Neuron (in vitro differentiated cells): ENCODE results near the gene IFI27.
"Not testable (repeated sequence)": the region's sequence is repeated elsewhere in the genome, so short reads cannot be mapped to it uniquely, and the experiment has no call there.

ENCODE experiments used
- H2AFZ ChIP-seq: one replicate; pipeline ENCODE4 v1.6.1; 2013; ENCODE audit warnings: low read depth, mild to moderate bottlenecking, inconsistent platforms, low read length, moderate library complexity
- H3K27me3 ChIP-seq: one replicate; pipeline ENCODE4 v1.6.1; 2013; ENCODE audit warnings: low read length; ENCODE audit not compliant: insufficient read depth
- H3K36me3 ChIP-seq: one replicate; pipeline ENCODE4 v1.6.1; 2013; ENCODE audit warnings: low read length; ENCODE audit not compliant: insufficient read depth
- H3K4me1 ChIP-seq: one replicate; pipeline ENCODE4 v1.6.1; 2013; ENCODE audit warnings: low read length; ENCODE audit not compliant: insufficient read depth
- H3K4me3 ChIP-seq: 2 replicates; pipeline ENCODE4 v1.5.1; 2013; ENCODE audit warnings: mild to moderate bottlenecking, low read length, moderate library complexity
- H3K9me3 ChIP-seq: one replicate; pipeline ENCODE4 v1.6.1; 2013; ENCODE audit warnings: low read length

Gene IFI27

GRCh38 chr14:94136575-94137331 is 26.2 kb downstream of the IFI27 start:
- Histone ChIP-seq H3K4me3 (no peak overlapping the region), H3K4me1 (peaks cover 5% of the 10 kb centered on the region), H2AFZ (no peak overlapping the region), H3K9me3 (no peaks in the 10 kb centered on the region), H3K27me3 (no peaks in the 10 kb centered on the region), H3K36me3 (no peaks in the 10 kb centered on the region)

DNA sequence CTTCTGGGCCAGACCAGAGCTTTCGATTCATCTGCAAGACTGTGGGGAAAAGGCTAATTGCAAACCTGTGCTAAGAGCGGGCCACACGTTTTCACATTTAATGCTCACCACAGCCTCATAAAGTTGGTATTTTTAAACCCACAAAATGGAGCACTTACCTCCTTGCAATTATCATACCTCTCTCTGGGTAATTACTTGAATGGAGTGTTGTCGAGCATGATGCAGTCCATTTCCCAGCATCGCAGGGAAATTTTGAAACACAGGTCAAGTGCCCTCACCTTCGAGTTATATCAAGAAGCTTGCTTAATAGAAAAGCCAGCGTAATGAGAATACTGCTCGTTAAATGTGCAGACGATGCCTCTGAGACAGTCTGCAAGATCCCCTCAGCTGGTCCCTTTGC is 27.7 kb downstream of the IFI27 start:
- Histone ChIP-seq H3K9me3 (no peaks in the 10 kb centered on the region), H3K36me3 (no peaks in the 10 kb centered on the region), H3K4me1 (peaks cover 5% of the 10 kb centered on the region), H3K4me3 (no peak overlapping the region), H3K27me3 (no peaks in the 10 kb centered on the region), H2AFZ (no peak overlapping the region)

DNA sequence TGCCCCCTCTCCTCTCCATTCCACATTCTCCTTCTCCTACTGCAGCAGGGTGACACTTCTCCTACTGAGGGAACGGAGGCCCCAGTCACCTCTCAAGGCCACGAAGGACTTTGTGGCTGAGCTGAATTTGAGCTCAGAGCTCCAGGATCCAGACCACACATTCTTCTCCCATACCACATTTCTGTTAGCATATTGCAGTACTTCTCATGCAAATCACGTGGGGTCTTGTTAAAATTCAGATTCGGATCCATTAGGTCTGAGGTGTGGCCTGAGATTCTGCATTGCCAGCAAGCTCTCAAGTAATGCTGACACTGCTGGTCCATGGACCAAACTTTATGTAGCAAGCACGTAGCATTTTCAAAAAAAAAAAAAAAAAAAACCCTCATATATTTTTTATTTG is 28.5 kb downstream of the IFI27 start:
- Histone ChIP-seq H3K9me3 (no peaks in the 10 kb centered on the region), H3K27me3 (no peaks in the 10 kb centered on the region), H3K4me3 (no peak overlapping the region), H2AFZ (no peak overlapping the region), H3K36me3 (no peaks in the 10 kb centered on the region), H3K4me1 (peaks cover 5% of the 10 kb centered on the region)

DNA sequence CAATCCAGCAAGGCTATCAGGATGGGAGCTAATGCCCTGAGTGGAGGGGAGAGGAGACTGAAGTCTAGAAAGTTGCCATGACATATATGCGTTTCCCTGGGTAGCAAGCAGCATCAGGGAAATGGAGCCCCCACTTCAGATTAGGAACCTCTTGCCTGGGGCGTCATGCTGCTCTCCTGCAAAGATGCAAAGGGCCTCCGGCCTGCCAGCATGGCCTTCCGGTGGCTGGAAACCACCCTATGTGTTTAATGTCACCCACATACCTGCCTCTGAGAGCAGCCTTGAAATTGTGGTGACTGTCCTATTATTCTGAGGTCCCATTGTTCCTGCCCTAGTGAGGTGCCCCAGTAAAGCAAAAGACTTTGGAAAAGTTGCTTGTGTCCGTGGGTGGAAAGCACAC is 28.9 kb downstream of the IFI27 start:
- Histone ChIP-seq H3K9me3 (no peaks in the 10 kb centered on the region), H3K27me3 (no peaks in the 10 kb centered on the region), H3K4me3 (no peak overlapping the region), H3K36me3 (no peaks in the 10 kb centered on the region), H2AFZ (no peak overlapping the region), H3K4me1 (peaks cover 5% of the 10 kb centered on the region)

GRCh38 chr14:94142247-94142646 is 31.7 kb downstream of the IFI27 start:
- no peak overlapping the region for H3K4me3 ChIP-seq
- H3K27me3 ChIP-seq = no peaks in the 10 kb centered on the region
- H2AFZ ChIP-seq = no peak overlapping the region
- no peaks in the 10 kb centered on the region for H3K9me3 ChIP-seq
- H3K36me3 ChIP-seq = no peaks in the 10 kb centered on the region
- peaks cover 10% of the 10 kb centered on the region for H3K4me1 ChIP-seq

- Histone ChIP-seq H3K4me3 (no peak overlapping the region), H3K36me3 (no peaks in the 10 kb centered on the region), H3K4me1 (peaks cover 10% of the 10 kb centered on the region), H3K9me3 (no peaks in the 10 kb centered on the region), H3K27me3 (no peaks in the 10 kb centered on the region), H2AFZ (no peak overlapping the region)
Measured at GRCh38 chr14:94142836-94143235, 32.3 kb downstream of the IFI27 start.

DNA sequence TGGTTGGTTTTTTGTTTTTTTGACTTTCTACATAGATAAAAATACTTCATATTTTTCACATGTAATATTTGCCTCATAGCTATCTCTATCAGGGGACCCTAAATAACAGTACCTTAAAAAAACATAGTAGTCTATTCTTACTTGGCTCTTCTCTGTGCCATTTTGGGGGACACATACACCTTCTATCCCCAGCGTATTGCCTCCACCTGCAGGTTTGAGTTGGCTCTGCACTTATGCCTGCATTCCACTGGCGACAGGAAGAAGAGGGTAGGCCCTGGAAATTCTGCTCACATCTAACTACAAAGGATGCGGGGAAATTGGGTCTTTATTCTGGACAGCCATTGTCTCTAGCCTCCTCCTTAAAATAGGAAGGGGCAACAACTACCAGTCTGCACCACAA is 32.7 kb downstream of the IFI27 start:
- no peak overlapping the region for H2AFZ ChIP-seq
- no peak overlapping the region for H3K4me3 ChIP-seq
- H3K27me3 ChIP-seq = no peaks in the 10 kb centered on the region
- no peaks in the 10 kb centered on the region for H3K9me3 ChIP-seq
- H3K4me1 ChIP-seq = peaks cover 10% of the 10 kb centered on the region
- H3K36me3 ChIP-seq = no peaks in the 10 kb centered on the region

GRCh38 chr14:94143711-94144110 is 33.2 kb downstream of the IFI27 start:
- no peaks in the 10 kb centered on the region for H3K9me3 ChIP-seq
- H3K36me3 ChIP-seq = no peaks in the 10 kb centered on the region
- H3K27me3 ChIP-seq = no peaks in the 10 kb centered on the region
- no peak overlapping the region for H2AFZ ChIP-seq
- no peak overlapping the region for H3K4me3 ChIP-seq
- H3K4me1 ChIP-seq = peaks cover 9% of the 10 kb centered on the region

- no peaks in the 10 kb centered on the region for H3K9me3 ChIP-seq
- no peaks in the 10 kb centered on the region for H3K27me3 ChIP-seq
- no peak overlapping the region for H3K4me3 ChIP-seq
- H3K4me1 ChIP-seq = peaks cover 5% of the 10 kb centered on the region
- H3K36me3 ChIP-seq = no peaks in the 10 kb centered on the region
- no peak overlapping the region for H2AFZ ChIP-seq
Measured at GRCh38 chr14:94144765-94145164, 34.2 kb downstream of the IFI27 start.

- H3K4me1 ChIP-seq = peaks cover 5% of the 10 kb centered on the region
- H2AFZ ChIP-seq = no peak overlapping the region
- H3K36me3 ChIP-seq = no peaks in the 10 kb centered on the region
- no peaks in the 10 kb centered on the region for H3K27me3 ChIP-seq
- no peaks in the 10 kb centered on the region for H3K9me3 ChIP-seq
- no peak overlapping the region for H3K4me3 ChIP-seq
Measured at GRCh38 chr14:94145902-94146527, 35.5 kb downstream of the IFI27 start.

DNA sequence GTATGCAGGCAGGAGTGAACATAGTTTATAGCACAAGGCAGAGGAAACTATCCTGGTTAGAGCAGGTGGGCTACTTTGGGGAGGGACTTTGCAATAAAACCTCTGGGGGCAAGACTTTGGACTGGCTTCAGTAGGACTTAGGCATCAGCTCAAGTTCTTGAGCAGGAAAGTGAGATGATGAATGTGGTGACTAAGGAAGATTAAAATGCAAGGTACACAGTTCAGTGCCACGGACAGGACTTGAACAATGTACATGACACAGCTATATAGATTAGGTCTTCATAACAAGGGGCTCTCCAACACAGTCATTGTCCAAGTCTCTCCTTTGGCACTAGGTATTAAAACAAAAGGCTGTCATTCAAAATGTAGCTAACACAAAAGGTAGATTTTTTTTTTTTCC is 42.1 kb downstream of the IFI27 start:
- Histone ChIP-seq H3K36me3 (no peaks in the 10 kb centered on the region), H3K4me3 (no peak overlapping the region), H2AFZ (no peak overlapping the region), H3K9me3 (no peaks in the 10 kb centered on the region), H3K27me3 (no peaks in the 10 kb centered on the region), H3K4me1 (peaks cover 11% of the 10 kb centered on the region)

DNA sequence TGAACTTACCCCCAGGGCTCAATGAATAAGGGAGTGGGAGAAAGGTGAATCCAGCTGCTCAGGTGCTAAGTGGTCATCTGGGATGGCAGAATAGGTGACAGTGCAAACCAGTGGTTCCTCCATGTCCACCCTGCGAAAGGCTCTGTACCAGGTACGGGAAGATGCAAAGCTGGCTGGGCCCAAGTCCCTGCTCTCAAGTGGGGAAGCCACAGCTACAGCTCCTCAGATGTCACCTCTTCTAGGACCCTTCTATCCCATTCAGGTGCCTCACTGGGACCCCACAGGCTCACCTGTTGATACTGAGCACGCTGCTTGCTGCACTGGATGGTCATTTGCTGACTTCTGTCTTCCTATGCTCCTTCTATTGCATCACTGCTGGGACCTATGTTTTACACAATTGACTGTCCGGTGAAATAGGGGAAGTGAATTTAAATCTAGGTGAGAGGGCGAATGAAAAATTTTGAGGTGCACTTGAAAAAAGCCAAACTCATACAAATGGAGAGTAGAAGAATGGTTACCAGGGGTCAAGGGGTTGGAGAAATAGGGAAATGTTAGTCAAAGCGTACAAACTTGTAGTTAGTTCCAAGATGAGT is 43.3 kb downstream of the IFI27 start:
- Histone ChIP-seq H2AFZ (no peak overlapping the region), H3K9me3 (no peaks in the 10 kb centered on the region), H3K4me1 (peaks cover 11% of the 10 kb centered on the region), H3K4me3 (no peak overlapping the region), H3K27me3 (no peaks in the 10 kb centered on the region), H3K36me3 (no peaks in the 10 kb centered on the region)

GRCh38 chr14:94156143-94156542 is 45.6 kb downstream of the IFI27 start:
- not testable (repeated sequence) for H2AFZ ChIP-seq, H3K27me3 ChIP-seq, H3K9me3 ChIP-seq, H3K4me3 ChIP-seq, H3K36me3 ChIP-seq
- peaks cover 11% of the 10 kb centered on the region for H3K4me1 ChIP-seq
